A204.1 (cell line): ENCODE data around the gene LRRC37A3.
"Not testable (repeated sequence)": the region's sequence is repeated elsewhere in the genome, so short reads cannot be mapped to it uniquely, and the experiment has no call there.

ENCODE experiments used
- FAIRE-seq: peaks from 2 replicates; lab custom pipeline; 2012; peaks lifted over from hg19 to GRCh38; lab: Jason Lieb, UNC

LRRC37A3 gene

GRCh38 chr17:64926430-64926829 lies 7.2 kb upstream of the LRRC37A3 start:
- FAIRE-seq: not testable (repeated sequence)

DNA sequence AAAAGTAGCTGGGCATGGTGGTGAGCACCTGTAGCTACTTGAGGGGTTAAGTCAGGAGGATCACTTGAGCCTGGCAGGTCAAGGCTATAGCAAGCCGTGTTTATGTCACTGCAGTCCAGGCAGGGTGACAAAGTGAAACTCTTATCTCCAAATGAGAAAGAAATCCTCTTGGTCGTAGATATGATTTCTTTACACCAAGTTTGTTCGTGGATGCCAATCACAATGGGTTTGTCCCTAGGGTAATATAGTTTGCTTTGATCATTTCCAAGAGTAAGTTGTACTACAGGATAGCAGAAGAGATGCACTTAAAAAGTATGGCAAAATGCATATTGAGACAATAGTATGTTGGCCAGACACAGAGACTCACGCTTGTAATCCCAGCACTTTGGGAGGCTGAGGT lies 6.0 kb upstream of the LRRC37A3 start:
- not testable (repeated sequence) for FAIRE-seq

DNA sequence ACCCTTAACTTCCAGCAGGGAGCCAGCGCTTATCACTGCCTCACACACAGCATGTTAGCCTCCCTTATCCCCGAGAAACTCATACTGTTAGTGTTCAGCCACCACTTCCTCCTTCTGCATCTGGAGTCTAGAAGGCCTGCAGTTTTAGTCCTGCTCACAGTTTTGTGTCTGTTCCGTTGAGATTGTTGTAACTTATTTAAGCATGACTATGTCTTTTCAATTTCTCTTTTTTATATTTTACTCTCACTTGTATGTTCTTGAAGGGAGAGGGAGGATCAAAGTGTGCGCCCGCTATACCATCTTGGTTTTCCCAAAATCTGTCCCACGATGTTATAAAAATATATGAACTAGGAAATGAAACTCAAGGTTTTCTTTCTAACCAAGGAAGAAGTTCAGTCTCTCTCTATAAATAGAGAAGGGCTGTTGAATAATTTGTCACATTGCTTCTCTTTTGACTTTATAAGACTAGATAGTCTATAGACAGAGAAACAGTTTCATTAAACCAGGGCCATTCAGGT lies 3.8 kb upstream of the LRRC37A3 start:
- not testable (repeated sequence) for FAIRE-seq

DNA sequence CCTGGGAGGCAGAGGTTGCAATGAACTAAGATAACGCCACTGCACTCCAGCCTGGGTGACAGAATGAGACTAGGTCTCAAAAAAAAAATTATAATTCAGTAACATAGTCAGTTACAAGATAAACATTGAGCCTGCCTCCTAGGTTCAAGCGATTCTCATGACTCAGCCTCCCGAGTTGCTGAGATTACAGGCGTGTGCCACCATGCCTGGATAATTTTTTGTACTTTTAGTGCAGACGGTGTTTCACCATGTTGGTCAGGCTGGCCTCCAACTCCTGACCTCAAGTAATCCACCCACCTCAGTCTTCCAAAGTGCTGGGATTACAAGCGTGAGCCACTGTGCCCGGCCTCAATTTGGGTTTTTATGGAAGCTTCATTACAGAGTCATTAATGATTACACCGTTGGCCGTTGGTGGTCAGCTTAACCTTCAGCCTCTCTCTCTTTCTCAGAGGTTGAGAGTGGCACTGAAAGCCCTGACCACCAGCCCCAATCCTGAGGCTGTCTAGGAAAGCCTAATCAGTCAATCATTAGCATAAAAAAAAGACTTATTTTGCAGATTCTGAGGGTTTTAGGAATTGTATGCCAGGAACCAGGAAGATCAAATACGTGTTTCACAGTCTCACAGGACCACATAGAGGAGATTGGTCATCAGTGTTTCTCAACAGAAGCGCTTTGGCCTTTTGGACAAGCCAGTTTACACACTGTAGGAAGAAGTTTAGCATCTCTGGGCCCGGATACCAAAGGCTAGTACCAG lies 1.3 kb upstream of the LRRC37A3 start:
- FAIRE-seq: no peak

DNA sequence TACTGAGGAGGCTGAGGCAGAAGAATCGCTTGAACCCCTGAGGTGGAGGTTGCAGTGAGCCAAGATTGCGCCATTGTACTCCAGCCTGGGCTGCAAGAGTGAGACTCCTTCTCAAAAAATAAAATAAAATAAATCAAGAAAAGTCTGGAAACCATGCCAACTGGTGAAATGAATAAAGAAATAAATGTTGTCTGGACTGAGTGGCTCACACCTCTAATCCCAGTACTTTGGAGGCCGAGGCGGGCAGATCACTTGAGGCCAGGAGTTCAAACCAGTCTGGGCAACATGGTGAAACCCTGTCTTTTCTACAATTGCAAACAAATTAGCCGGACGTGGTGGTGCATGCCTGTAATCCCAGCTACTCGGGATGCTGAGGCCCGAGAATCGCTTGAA lies 744 bp upstream of the LRRC37A3 start:
- no peak for FAIRE-seq

DNA sequence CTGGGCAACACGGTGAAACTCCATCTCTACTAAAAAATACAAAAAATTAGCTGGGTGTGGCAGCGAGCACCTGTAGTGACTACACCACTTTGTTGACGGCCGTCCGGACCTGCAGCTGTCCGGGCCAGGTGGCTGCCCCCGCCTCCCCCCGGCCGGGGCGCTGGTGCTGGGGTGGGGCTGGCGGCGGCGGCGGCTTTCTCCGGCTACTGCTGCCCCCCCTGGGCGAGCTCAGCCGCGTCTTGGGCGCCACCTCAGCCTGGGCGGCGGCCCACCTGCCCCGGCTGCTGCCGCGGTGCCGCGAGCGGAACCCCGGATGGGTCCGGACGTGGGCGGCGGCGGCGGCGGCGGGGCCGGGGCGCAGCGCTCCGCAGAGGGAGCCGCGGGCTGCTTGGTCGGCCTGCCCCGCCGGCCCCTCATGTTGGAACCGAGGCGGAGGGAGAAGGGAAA lies 413 bp downstream of the LRRC37A3 start:
- FAIRE-seq: not testable (repeated sequence)

DNA sequence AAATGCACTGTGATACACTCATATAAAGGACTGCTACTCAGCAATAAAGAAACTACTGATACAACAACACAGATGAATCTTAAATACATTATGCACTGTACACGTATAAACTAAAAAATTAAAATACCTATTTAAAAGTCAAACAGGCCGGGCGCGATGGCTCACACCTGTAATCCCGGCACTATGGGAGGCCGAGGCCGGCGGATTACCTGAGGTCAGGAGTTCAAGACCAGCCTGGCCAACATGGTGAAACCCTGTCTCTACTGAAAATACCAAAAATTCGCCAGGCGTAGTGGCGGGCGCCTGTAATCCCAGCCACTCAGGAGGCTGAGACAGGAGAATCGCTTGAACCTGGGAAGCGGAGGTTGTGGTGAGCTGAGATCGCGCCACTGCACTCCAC lies 1.7 kb downstream of the LRRC37A3 start:
- FAIRE-seq: not testable (repeated sequence)

- not testable (repeated sequence) for FAIRE-seq
Measured at GRCh38 chr17:64915244-64915643, 4.0 kb downstream of the LRRC37A3 start.

DNA sequence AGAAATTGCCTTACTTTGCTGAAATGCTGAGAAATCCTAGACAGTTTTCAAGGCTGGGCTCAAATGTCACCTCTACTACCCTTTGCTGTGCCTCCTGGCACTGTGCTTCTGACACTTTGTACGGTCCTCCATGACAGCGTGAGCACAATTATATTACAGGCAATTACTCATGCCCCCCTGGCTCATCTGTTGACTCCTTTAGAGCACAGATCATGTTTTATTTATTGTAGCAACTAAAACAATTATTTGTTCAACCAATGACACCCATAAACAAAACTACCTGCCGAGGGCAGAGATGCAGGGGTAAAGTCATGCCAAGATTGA lies 9.1 kb downstream of the LRRC37A3 start:
- not testable (repeated sequence) for FAIRE-seq

GRCh38 chr17:64909511-64910190 lies 9.6 kb downstream of the LRRC37A3 start:
- FAIRE-seq: not testable (repeated sequence)

GRCh38 chr17:64904069-64904468 lies 15.2 kb downstream of the LRRC37A3 start:
- FAIRE-seq: not testable (repeated sequence)

DNA sequence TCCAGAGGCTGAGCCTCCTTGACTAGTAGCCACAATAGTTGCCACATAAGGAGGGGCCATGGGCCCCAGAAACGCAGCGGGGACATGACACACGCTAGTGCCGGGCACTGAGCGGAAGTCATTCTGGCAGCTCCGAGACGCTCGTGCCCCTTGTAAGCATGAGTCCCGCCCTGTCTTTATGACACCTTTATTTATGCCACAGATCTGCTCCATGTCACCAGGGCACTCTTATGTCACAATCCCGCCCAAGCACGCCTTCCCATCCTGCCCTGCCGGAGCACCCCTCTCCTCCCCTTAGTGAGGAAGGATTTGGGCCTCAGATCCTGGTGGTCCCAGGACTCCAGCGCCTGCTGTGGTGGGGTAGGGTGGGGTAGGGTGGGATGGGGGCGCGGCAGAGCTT lies 22.1 kb downstream of the LRRC37A3 start:
- FAIRE-seq: not testable (repeated sequence)

- not testable (repeated sequence) for FAIRE-seq
Measured at GRCh38 chr17:64874210-64874609, 45.1 kb downstream of the LRRC37A3 start.

GRCh38 chr17:64847504-64848466 lies 71.5 kb downstream of the LRRC37A3 start:
- FAIRE-seq: not testable (repeated sequence)

DNA sequence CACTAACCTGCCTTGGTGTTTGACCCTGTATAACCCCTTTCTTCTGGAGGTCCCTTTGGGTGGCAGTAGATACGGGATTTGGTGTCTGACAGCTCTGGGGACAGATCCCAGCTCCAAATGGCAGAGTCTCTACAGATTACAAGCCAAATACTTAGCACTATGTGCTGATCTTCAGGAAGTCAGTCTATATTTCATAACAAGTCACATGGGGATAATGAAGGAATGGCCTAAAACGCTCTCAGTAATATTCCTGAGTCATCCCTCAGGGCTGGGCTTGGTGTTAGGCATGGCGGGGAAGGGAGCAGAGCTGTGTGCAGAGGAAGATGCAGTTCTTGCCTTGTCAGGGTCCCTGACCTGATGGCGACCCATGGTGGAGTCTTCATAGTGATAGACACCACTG lies 72.4 kb downstream of the LRRC37A3 start:
- not testable (repeated sequence) for FAIRE-seq

DNA sequence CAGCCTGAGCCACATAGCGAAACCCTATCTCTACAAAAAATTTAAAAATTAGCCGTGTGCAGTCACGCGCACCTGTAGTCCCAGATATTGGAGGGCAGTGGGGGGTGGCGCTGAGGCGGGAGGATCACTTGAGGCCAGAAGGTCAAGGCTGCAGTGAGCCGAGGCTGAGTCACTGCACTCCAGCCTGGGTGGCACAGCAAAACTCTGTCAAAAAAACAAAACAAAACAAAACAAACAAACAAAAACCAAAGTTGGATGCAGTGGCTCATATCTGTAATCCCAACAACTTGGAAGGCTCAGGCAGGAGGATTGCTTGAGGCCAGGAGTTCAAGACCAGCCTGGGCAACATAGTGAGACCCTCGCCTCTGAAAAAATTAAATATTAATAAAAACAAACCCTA lies 75.4 kb downstream of the LRRC37A3 start:
- FAIRE-seq: not testable (repeated sequence)

DNA sequence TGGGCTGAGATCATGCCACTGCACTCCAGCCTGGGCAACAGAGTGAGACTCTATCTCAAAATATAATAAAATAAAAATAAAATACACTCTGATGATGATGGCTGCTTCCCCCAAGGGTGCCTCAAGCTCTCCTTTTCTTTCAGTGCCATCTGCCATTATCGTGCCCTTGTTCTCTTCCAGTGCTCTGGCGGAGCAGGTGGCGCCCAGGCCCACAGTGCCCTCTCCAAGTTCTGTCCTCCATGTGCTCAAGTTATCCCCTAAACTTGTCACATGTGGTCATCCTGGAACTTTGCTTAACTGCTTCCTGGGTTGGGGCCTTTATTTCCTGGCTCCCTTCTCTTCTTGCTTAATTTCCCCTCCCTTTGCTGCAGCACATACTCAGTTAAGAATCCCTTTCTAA lies 76.4 kb downstream of the LRRC37A3 start:
- not testable (repeated sequence) for FAIRE-seq

GRCh38 chr17:64840960-64841359 lies 78.3 kb downstream of the LRRC37A3 start:
- FAIRE-seq: not testable (repeated sequence)

DNA sequence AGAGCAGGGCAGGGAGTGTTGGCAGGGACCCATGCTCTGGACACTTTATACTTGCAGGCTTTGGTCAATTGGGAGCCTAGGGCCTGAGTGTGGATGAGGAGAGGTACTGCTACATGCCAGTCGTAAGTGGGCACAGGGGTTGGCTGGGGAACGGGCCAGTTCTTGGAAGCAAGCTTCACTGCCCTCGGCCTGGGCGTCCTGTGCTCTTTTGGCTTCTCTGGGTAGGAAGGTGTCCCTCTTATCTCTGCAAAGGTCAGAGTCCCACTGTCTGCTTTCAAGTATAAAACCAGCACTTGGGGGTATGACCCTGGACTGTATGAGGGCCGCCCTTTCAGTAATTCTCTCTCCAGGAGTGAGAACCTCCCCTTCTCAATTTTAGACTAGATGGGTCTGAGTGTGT lies 80.8 kb downstream of the LRRC37A3 start:
- FAIRE-seq: not testable (repeated sequence)

GRCh38 chr17:64837018-64837761 lies 82.1 kb downstream of the LRRC37A3 start:
- FAIRE-seq: not testable (repeated sequence)

DNA sequence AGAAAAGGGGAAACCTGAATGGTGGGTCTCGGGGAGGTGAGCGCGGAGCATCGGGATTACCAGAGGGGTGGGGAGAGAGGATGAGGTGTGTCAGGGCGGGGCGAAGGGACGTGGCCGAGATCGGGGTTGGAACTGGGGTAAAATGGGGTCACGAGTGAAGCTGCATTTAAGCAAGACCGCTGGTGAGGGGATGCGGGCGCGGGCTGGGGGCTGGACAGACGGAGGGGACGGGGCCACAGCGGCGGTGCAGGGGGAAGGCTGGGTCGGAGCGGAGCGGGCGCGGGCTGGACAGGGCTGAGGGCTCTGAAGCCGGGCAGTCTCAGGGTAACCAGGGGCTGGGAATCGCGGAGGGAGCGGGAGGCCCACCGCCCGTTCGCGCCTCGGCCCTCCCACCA lies 82.7 kb downstream of the LRRC37A3 start:
- not testable (repeated sequence) for FAIRE-seq

GRCh38 chr17:64834060-64834459 lies 85.2 kb downstream of the LRRC37A3 start:
- not testable (repeated sequence) for FAIRE-seq
